ENCODE results near the gene PTCHD1. TPM values are rescaled to one million over a fixed set of nuclear protein-coding genes. Genes with fewer than 3 reads are reported as not detected.

Gene PTCHD1
- total and polyA plus RNA-seq, 2 of the 13 experiments (the other 11 are each of a cell fraction or from before 2014, with no cell fraction given): not detected

DNA sequence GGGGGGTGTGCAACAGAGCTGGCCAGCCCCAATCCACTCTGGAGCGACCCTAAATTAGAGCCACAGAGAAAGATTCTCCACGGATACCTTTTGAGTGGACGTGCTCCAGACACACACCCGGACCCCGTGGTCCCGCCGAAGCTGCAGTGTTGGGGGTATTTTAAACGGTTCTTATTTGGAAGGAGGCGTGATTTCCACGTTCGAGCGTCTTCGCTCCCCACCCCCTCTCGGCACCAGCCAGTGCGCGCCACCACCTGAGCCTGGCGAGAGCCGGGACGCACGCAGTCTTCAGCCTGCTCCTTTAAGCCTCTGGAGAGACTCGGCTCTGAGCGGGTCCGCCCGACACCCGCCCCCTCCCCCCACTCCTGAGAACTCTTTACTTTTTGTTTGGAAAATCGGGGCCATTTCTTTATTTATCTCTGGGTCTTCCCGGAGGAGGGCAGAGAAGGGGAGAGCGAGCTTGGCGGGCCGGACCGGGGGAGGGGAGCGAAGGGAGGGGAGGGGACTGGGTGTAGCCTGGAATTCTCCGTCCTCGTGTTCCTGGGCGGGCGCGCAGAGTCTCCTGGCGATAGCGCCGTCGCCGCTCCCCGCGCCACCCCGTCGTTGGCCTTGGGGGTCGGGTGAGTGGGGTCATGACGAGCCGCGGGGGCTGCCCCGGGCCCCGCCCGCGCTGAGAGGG, 668 bp upstream of the PTCHD1 start:
- H3K4me2 ChIP-seq (ENCODE audit: low read depth, low read length): no peak overlapping the region
- H3K27ac ChIP-seq (ENCODE audit: extremely low read length, insufficient read depth, low read length): no peak overlapping the region
- WGBS (ENCODE audit: low lambda C conversion rate): 10% methylated on average over 10 of the region's 54 CpGs
- CTCF ChIA-PET (ENCODE audit: low intra/inter-chr PET ratio, low total read pairs): no interaction called here
- no peaks in the 10 kb centered on the region for H3K4me1 ChIP-seq (ENCODE audit: insufficient read depth, low read length)
- no peak overlapping the region for H3K4me3 ChIP-seq (replicated peaks in 1 of 3; ENCODE audit: insufficient read depth in 1 of 3, low read depth in 2 of 3, low read length in 3 of 3)
- H4K20me1 ChIP-seq (ENCODE audit: insufficient read depth, low read length): no peaks in the 10 kb centered on the region
- H3K9ac ChIP-seq (ENCODE audit: insufficient read depth, low read depth, low read length): no peak overlapping the region
- H2AFZ ChIP-seq (ENCODE audit: low read length): no peak overlapping the region
- in situ Hi-C loops (cut with HindIII; ENCODE audit: extremely low pct_ligation_motif_present, low pct_unique_long_range_greater_than_20kb) (no loop called here), intact Hi-C loops (cut with micrococcal nuclease; ENCODE audit: unreplicated experiment) (no loop called here)
- BruUV-seq (replicated peaks): no TSS peak
- peaks cover 0 to 6% of the 10 kb centered on the region in 2 experiments; a peak in 2 of 5 replicates for H3K27me3 ChIP-seq (ENCODE audit: control insufficient read depth in 1 of 2, insufficient read depth in 2 of 2, low read length in 2 of 2)
- FAIRE-seq: no peak
- ATAC-seq: no peak
- no peaks in the 10 kb centered on the region for H3K79me2 ChIP-seq (ENCODE audit: insufficient read depth, low read length)
- TF ChIP-seq, protein P1, sequence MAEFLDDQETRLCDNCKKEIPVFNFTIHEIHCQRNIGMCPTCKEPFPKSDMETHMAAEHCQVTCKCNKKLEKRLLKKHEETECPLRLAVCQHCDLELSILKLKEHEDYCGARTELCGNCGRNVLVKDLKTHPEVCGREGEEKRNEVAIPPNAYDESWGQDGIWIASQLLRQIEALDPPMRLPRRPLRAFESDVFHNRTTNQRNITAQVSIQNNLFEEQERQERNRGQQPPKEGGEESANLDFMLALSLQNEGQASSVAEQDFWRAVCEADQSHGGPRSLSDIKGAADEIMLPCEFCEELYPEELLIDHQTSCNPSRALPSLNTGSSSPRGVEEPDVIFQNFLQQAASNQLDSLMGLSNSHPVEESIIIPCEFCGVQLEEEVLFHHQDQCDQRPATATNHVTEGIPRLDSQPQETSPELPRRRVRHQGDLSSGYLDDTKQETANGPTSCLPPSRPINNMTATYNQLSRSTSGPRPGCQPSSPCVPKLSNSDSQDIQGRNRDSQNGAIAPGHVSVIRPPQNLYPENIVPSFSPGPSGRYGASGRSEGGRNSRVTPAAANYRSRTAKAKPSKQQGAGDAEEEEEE (CRISPR knock-in tag; IDR thresholded peaks at IDR 0.05; ENCODE audit: borderline replicate concordance): no peak
- POLR2A ChIA-PET: no interaction called here
- no peak for DNase-seq (ENCODE audit: low spot score)
- no peaks in the 10 kb centered on the region for H3K36me3 ChIP-seq (replicated peaks in 1 of 2; ENCODE audit: control insufficient read depth in 1 of 2, insufficient read depth in 2 of 2, low read length in 2 of 2)
- H3K9me3 ChIP-seq (ENCODE audit: low read length): no peaks in the 10 kb centered on the region

DNA sequence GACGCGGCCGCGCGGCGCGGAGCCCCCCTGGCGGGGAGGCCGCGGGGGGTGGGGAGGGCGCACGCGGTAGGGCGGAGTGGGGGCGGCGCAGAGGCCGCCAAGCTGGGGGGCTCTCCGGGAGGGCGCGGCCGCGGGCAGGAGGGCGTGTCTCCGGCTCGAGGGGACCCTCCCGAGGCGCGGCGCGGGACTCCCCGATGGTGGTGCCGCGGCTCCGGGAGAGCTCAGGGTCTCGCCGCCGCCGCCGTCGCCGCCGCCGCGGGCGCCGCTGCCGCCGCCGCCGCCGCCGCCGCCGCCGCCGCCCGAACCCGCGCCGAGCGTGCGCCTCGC, 165 bp upstream of the PTCHD1 start:
- no peak for DNase-seq (ENCODE audit: low spot score)
- Histone ChIP-seq H3K36me3 (replicated peaks in 1 of 2; ENCODE audit: control insufficient read depth in 1 of 2, insufficient read depth in 2 of 2, low read length in 2 of 2) (no peaks in the 10 kb centered on the region), H4K20me1 (ENCODE audit: insufficient read depth, low read length) (no peaks in the 10 kb centered on the region), H3K27ac (ENCODE audit: extremely low read length, insufficient read depth, low read length) (no peak overlapping the region), H3K9ac (ENCODE audit: insufficient read depth, low read depth, low read length) (no peak overlapping the region), H3K27me3 (ENCODE audit: control insufficient read depth in 1 of 2, insufficient read depth in 2 of 2, low read length in 2 of 2) (peaks cover 0 to 6% of the 10 kb centered on the region in 2 experiments; a peak in 2 of 5 replicates), H3K79me2 (ENCODE audit: insufficient read depth, low read length) (no peaks in the 10 kb centered on the region), H3K4me3 (replicated peaks in 1 of 3; ENCODE audit: insufficient read depth in 1 of 3, low read depth in 2 of 3, low read length in 3 of 3) (no peak overlapping the region), H3K4me2 (ENCODE audit: low read depth, low read length) (no peak overlapping the region), H3K4me1 (ENCODE audit: insufficient read depth, low read length) (no peaks in the 10 kb centered on the region), H2AFZ (ENCODE audit: low read length) (no peak overlapping the region), H3K9me3 (ENCODE audit: low read length) (no peaks in the 10 kb centered on the region)
- in situ Hi-C loops (cut with HindIII; ENCODE audit: extremely low pct_ligation_motif_present, low pct_unique_long_range_greater_than_20kb): no loop called here
- ChIA-PET CTCF (ENCODE audit: low intra/inter-chr PET ratio, low total read pairs) (no interaction called here), POLR2A (no interaction called here)
- ATAC-seq: no peak
- FAIRE-seq: no peak
- BruUV-seq (replicated peaks): no TSS peak
- intact Hi-C loops (cut with micrococcal nuclease; ENCODE audit: unreplicated experiment): no loop called here
- WGBS (ENCODE audit: low lambda C conversion rate): no CpG with 5 or more reads among the region's 63 CpGs
- no peak for TF ChIP-seq ZNF7 (CRISPR knock-in tag; IDR thresholded peaks at IDR 0.05)
- no peak for TF ChIP-seq MAFK (conservative IDR thresholded peaks at IDR 0.05 in 1 of 2, IDR thresholded peaks at IDR 0.05 in 1 of 2; ENCODE audit: low read length in 2 of 2)
- no peak for TF ChIP-seq SRSF9 (IDR thresholded peaks at IDR 0.05; ENCODE audit: borderline replicate concordance, insufficient read depth, low read depth, low read length, poor library complexity, severe bottlenecking)
- TF ChIP-seq CBX1 (IDR thresholded peaks at IDR 0.05; ENCODE audit: low read depth): no peak
- TF ChIP-seq IKZF4 (CRISPR knock-in tag; IDR thresholded peaks at IDR 0.05; ENCODE audit: borderline replicate concordance, low read depth, not compliant biosample characterization): no peak
- TF ChIP-seq ZNF12 (CRISPR knock-in tag; IDR thresholded peaks at IDR 0.05): no peak
- TF ChIP-seq NFATC3 (CRISPR knock-in tag; IDR thresholded peaks at IDR 0.05): no peak
- no peak for TF ChIP-seq ZNF652 (CRISPR knock-in tag; IDR thresholded peaks at IDR 0.05; ENCODE audit: borderline replicate concordance, low read depth)
- TF ChIP-seq PITX1 (CRISPR knock-in tag; IDR thresholded peaks at IDR 0.05): no peak
- no peak for TF ChIP-seq XRCC5 (optimal IDR thresholded peaks at IDR 0.05; ENCODE audit: low read length)
- TF ChIP-seq, protein P2, sequence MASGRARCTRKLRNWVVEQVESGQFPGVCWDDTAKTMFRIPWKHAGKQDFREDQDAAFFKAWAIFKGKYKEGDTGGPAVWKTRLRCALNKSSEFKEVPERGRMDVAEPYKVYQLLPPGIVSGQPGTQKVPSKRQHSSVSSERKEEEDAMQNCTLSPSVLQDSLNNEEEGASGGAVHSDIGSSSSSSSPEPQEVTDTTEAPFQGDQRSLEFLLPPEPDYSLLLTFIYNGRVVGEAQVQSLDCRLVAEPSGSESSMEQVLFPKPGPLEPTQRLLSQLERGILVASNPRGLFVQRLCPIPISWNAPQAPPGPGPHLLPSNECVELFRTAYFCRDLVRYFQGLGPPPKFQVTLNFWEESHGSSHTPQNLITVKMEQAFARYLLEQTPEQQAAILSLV (CRISPR knock-in tag; IDR thresholded peaks at IDR 0.05; ENCODE audit: borderline replicate concordance): no peak
- TF ChIP-seq NKX3-1 (CRISPR knock-in tag; IDR thresholded peaks at IDR 0.05): no peak
- TF ChIP-seq ZNF17 (CRISPR knock-in tag; IDR thresholded peaks at IDR 0.05): no peak
- TF ChIP-seq ZNF629 (CRISPR knock-in tag; conservative IDR thresholded peaks at IDR 0.05): no peak
- TF ChIP-seq, protein P3, sequence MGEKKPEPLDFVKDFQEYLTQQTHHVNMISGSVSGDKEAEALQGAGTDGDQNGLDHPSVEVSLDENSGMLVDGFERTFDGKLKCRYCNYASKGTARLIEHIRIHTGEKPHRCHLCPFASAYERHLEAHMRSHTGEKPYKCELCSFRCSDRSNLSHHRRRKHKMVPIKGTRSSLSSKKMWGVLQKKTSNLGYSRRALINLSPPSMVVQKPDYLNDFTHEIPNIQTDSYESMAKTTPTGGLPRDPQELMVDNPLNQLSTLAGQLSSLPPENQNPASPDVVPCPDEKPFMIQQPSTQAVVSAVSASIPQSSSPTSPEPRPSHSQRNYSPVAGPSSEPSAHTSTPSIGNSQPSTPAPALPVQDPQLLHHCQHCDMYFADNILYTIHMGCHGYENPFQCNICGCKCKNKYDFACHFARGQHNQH (CRISPR knock-in tag; IDR thresholded peaks at IDR 0.05): no peak
